NCI-H69 (cell line): Measurements from ENCODE around the gene HOXA4.

Source experiments
- DNase-seq: peaks from one replicate; lab custom pipeline; 2025; lab: John Stamatoyannopoulos, UW

The HOXA4 gene

GRCh38 chr7:27133409-27134231 is 3.1 kb upstream of the HOXA4 start:
- peak; percentile 30 for DNase-seq

- no peak for DNase-seq
These were observed 2.4 kb upstream of the HOXA4 start for GRCh38 chr7:27132978-27133377.

GRCh38 chr7:27132214-27132613 is 1.7 kb upstream of the HOXA4 start:
- DNase-seq, result no peak

- no peak for DNase-seq
These were observed 848 bp upstream of the HOXA4 start for GRCh38 chr7:27131390-27131819.

- DNase-seq, result peak; percentile 95
These were observed 623 bp downstream of the HOXA4 start for GRCh38 chr7:27129729-27130539.

- DNase-seq, result no peak
These were observed 1.5 kb downstream of the HOXA4 start for GRCh38 chr7:27128776-27129728.

GRCh38 chr7:27128034-27128433 is 2.5 kb downstream of the HOXA4 start:
- peak; percentile 18 for DNase-seq

GRCh38 chr7:27126596-27127327 is 3.8 kb downstream of the HOXA4 start:
- no peak for DNase-seq

- DNase-seq, result peak; percentile 25
These were observed 4.6 kb downstream of the HOXA4 start for GRCh38 chr7:27125986-27126394.

GRCh38 chr7:27124902-27125689 is 5.5 kb downstream of the HOXA4 start:
- DNase-seq, result no peak

GRCh38 chr7:27124096-27124901 is 6.3 kb downstream of the HOXA4 start:
- no peak for DNase-seq

GRCh38 chr7:27123477-27124053 is 7.0 kb downstream of the HOXA4 start:
- DNase-seq, result no peak

- DNase-seq, result no peak
These were observed 7.5 kb downstream of the HOXA4 start for GRCh38 chr7:27123007-27123476.

GRCh38 chr7:27122077-27122910 is 8.3 kb downstream of the HOXA4 start:
- DNase-seq, result no peak

- DNase-seq, result peak; percentile 28
These were observed 8.9 kb downstream of the HOXA4 start for GRCh38 chr7:27121684-27122076.

GRCh38 chr7:27119412-27119911 is 11.1 kb downstream of the HOXA4 start:
- DNase-seq, result no peak

- DNase-seq, result no peak
These were observed 12.0 kb downstream of the HOXA4 start for GRCh38 chr7:27118580-27118979.
